CD14-positive monocyte (primary cell): ENCODE measurements around the gene CUL2. TPM values are rescaled to one million over a fixed set of nuclear protein-coding genes. Genes with fewer than 3 reads are reported as not detected.

Source experiments
- DNase-seq, 3 donors: peaks; one replicate each; pipeline ENCODE4 v3.0.0-alpha.2; 2011 to 2022
- H2AFZ ChIP-seq: 2 replicates; pipeline ENCODE4 v1.6.0; 2012; ENCODE audit warnings: mild to moderate bottlenecking, low read depth, low read length, inconsistent platforms; ENCODE audit not compliant: insufficient read depth, poor library complexity, severe bottlenecking
- H3K27ac ChIP-seq, 2 donors: 1 replicate in 1 of 2; 2 replicates in 1 of 2; pipeline ENCODE4 v1.5.1; 2012 to 2013; ENCODE audit warnings: low read length in 2 of 2, control low read depth in 1 of 2, inconsistent platforms in 1 of 2, low read depth in 1 of 2, mild to moderate bottlenecking in 1 of 2
- H3K27me3 ChIP-seq, 2 donors: one replicate each; pipeline versions ENCODE4 v1.6.0 to v1.6.1; 2011 to 2013; ENCODE audit warnings: low read length in 2 of 2; ENCODE audit not compliant: control insufficient read depth in 2 of 2, insufficient read depth in 2 of 2
- H3K36me3 ChIP-seq, 2 donors: replicated peaks in 1 of 2; 1 replicate in 1 of 2; 2 replicates in 1 of 2; pipeline versions ENCODE4 v1.5.1 to v1.6.1; 2012 to 2013; ENCODE audit warnings: low read length in 2 of 2, control low read depth in 1 of 2, inconsistent platforms in 1 of 2, mild to moderate bottlenecking in 1 of 2; ENCODE audit not compliant: insufficient read depth in 2 of 2, control insufficient read depth in 1 of 2
- H3K4me1 ChIP-seq, 2 donors: 1 replicate in 1 of 2; 2 replicates in 1 of 2; pipeline versions ENCODE4 v1.5.1 to v1.6.1; 2012 to 2013; ENCODE audit warnings: low read length in 2 of 2, control low read depth in 1 of 2, inconsistent platforms in 1 of 2, mild to moderate bottlenecking in 1 of 2, moderate library complexity in 1 of 2; ENCODE audit not compliant: insufficient read depth in 2 of 2, control insufficient read depth in 1 of 2
- H3K4me2 ChIP-seq: replicated peaks from 2 replicates; pipeline ENCODE3; 2012; ENCODE audit warnings: low read length, moderate library complexity, mild to moderate bottlenecking; ENCODE audit not compliant: poor library complexity, severe bottlenecking; ENCODE audit errors: extremely low read depth
- H3K4me3 ChIP-seq, 3 experiments: fragments of 200-600 bp in 1 of 3; sonication (generic) in 1 of 3; replicated peaks in 1 of 3; 1 replicate in 2 of 3; 2 replicates in 1 of 3; pipeline ENCODE4 v1.5.1; 2011 to 2013; ENCODE audit warnings: low read length in 3 of 3, mild to moderate bottlenecking in 3 of 3, control low read depth in 2 of 3, low read depth in 2 of 3, inconsistent platforms in 1 of 3, moderate library complexity in 1 of 3
- H3K79me2 ChIP-seq: 2 replicates; pipeline ENCODE4 v1.6.0; 2012; ENCODE audit warnings: mild to moderate bottlenecking, control low read depth, inconsistent platforms, low read length, moderate library complexity; ENCODE audit not compliant: insufficient read depth
- H3K9ac ChIP-seq: 2 replicates; pipeline ENCODE4 v1.6.0; 2017; ENCODE audit warnings: low read length, mild to moderate bottlenecking; ENCODE audit not compliant: insufficient read depth, poor library complexity, severe bottlenecking
- H3K9me3 ChIP-seq, 2 donors: replicated peaks in 1 of 2; 1 replicate in 1 of 2; 2 replicates in 1 of 2; pipeline versions ENCODE4 v1.5.1 to v1.6.1; 2012 to 2013; ENCODE audit warnings: low read length in 2 of 2, control low read depth in 1 of 2; ENCODE audit not compliant: control insufficient read depth in 1 of 2, insufficient read depth in 1 of 2
- H4K20me1 ChIP-seq: 2 replicates; pipeline ENCODE4 v1.6.0; 2012; ENCODE audit warnings: mild to moderate bottlenecking, low read length, control low read depth, moderate library complexity; ENCODE audit not compliant: insufficient read depth
- H3K27ac Mint-ChIP-seq, 7 donors: one replicate each; pipeline ENCODE4 v1.8.0; 2020; ENCODE audit warnings: mild to moderate bottlenecking in 7 of 7, mixed read lengths in 7 of 7, moderate library complexity in 6 of 7, inconsistent platforms in 2 of 7
- H3K27me3 Mint-ChIP-seq, 3 donors: one replicate each; pipeline ENCODE4 v1.8.0; 2021 to 2022; ENCODE audit warnings: low read depth in 3 of 3, mild to moderate bottlenecking in 3 of 3, mixed read lengths in 3 of 3, moderate library complexity in 3 of 3, inconsistent platforms in 1 of 3
- H3K36me3 Mint-ChIP-seq, 2 donors: one replicate each; pipeline ENCODE4 v1.8.0; 2020; ENCODE audit warnings: mixed read lengths in 2 of 2, inconsistent platforms in 1 of 2, mild to moderate bottlenecking in 1 of 2
- H3K4me1 Mint-ChIP-seq: one replicate; pipeline ENCODE4 v1.8.0; 2020; ENCODE audit warnings: mild to moderate bottlenecking, mixed read lengths
- H3K4me3 Mint-ChIP-seq, 2 donors: one replicate each; pipeline ENCODE4 v1.8.0; 2020; ENCODE audit warnings: mild to moderate bottlenecking in 2 of 2, mixed read lengths in 2 of 2, moderate library complexity in 1 of 2
- H3K9me3 Mint-ChIP-seq, 7 donors: one replicate each; pipeline ENCODE4 v1.8.0; 2020 to 2022; ENCODE audit warnings: mixed read lengths in 7 of 7, mild to moderate bottlenecking in 6 of 7, moderate library complexity in 6 of 7, inconsistent platforms in 2 of 7
- CTCF ChIP-seq: fragments of 200-600 bp; IDR thresholded peaks from one replicate; pipeline ENCODE4 v1.8.0; 2022; ENCODE audit warnings: antibody characterized with exemption, mild to moderate bottlenecking
- WGBS: methylation state at CpG from one replicate; pipeline ENCODE4 v1.1.5; 2013; ENCODE audit warnings: missing lambda C conversion rate; ENCODE audit not compliant: insufficient coverage; 5-methylcytosine and 5-hydroxymethylcytosine counted together
- intact Hi-C, 2 donors: fragments of 100-400 bp; cut with micrococcal nuclease; formaldehyde crosslinking; loops; one replicate each; pipeline versions ENCODE4 v1.15.0 to v1.15.1; 2023
- polyA plus RNA-seq, 3 donors: library from polyadenylated mRNA; depleted of rRNA in 1 of 3; unstranded in 2 of 3; stranded (reverse) in 1 of 3; fragments of 300-500 nt in 2 of 3; fragments of >200 nt in 1 of 3; fragmentation: Illumina TruSeq in 2 of 3; gene quantifications; 1 replicate in 2 of 3; 2 replicates in 1 of 3; pipeline ENCODE4 v1.2.3, GENCODE V29; 2012 to 2021

The CUL2 gene
- polyA plus RNA-seq, 3 donors, result 10.2 to 22.8 (median 12.9) TPM

GRCh38 chr10:35020481-35020880 lies 69.7 kb downstream of the CUL2 start:
- no peak overlapping the region for H3K4me2 ChIP-seq
- no peaks in the 10 kb centered on the region for H4K20me1 ChIP-seq
- peaks cover 53 to 98% of the 10 kb centered on the region in 2 donors for H3K36me3 ChIP-seq
- no peak overlapping the region for H3K9ac ChIP-seq
- no peaks in the 10 kb centered on the region for H3K9me3 ChIP-seq
- H2AFZ ChIP-seq, result no peak overlapping the region
- Mint-ChIP-seq H3K9me3 (no peaks in the 10 kb centered on the region), H3K27ac (peak overlapping the region in 2 of 7 donors; percentile 15 to 43), H3K4me3 (no peak overlapping the region), H3K36me3 (peaks cover 67 to 80% of the 10 kb centered on the region in 2 donors), H3K4me1 (no peaks in the 10 kb centered on the region), H3K27me3 (no peaks in the 10 kb centered on the region)
- no peak for DNase-seq
- 100% methylated on average over 1 of the region's 2 CpGs for WGBS
- intact Hi-C loops, result no loop called here
- no peak overlapping the region for H3K4me3 ChIP-seq
- TF ChIP-seq CTCF, result no peak
- no peaks in the 10 kb centered on the region for H3K4me1 ChIP-seq
- no peaks in the 10 kb centered on the region for H3K27me3 ChIP-seq
- no peaks in the 10 kb centered on the region for H3K79me2 ChIP-seq
- H3K27ac ChIP-seq, result no peak overlapping the region

GRCh38 chr10:35019041-35020024 lies 70.8 kb downstream of the CUL2 start:
- intact Hi-C loops, result no loop called here
- no peak overlapping the region for H3K27ac Mint-ChIP-seq
- H3K79me2 ChIP-seq, result no peaks in the 10 kb centered on the region

More at GRCh38 chr10:35019041-35020024, 70.8 kb downstream of the CUL2 start:
- Mint-ChIP-seq H3K36me3 (peaks cover 56 to 76% of the 10 kb centered on the region in 2 donors), H3K4me1 (no peaks in the 10 kb centered on the region), H3K9me3 (no peaks in the 10 kb centered on the region), H3K27me3 (no peaks in the 10 kb centered on the region), H3K4me3 (no peak overlapping the region)
- Histone ChIP-seq H3K9ac (no peak overlapping the region), H3K27ac (no peak overlapping the region), H3K9me3 (no peaks in the 10 kb centered on the region), H4K20me1 (no peaks in the 10 kb centered on the region), H3K4me3 (no peak overlapping the region), H3K4me2 (no peak overlapping the region), H3K27me3 (no peaks in the 10 kb centered on the region), H2AFZ (no peak overlapping the region), H3K36me3 (peaks cover 47 to 96% of the 10 kb centered on the region in 2 donors), H3K4me1 (no peaks in the 10 kb centered on the region)
- DNase-seq, result no peak
- 100% methylated on average over 5 of the region's 8 CpGs for WGBS
- TF ChIP-seq CTCF, result no peak
